Caco-2 (cell line): ENCODE data around the gene CLDN2. TPM values are rescaled to one million over a fixed set of nuclear protein-coding genes. Genes with fewer than 3 reads are reported as not detected.

Experiments
- BruUV-seq: library from RNA; stranded (reverse); fragments of 400-500 nt; replicated peaks from 2 replicates; lab custom pipeline; 2021; lab: Mats Ljungman, UMichigan
- CTCF ChIA-PET: fragments of 300-600 bp; sonication (Branson Sonifier 250); formaldehyde crosslinking; loops from one replicate; lab custom pipeline; 2022; ENCODE audit warnings: antibody characterized with exemption; lab: Charles Lee
- POLR2A ChIA-PET: fragments of 300-600 bp; sonication (Branson Sonifier 250); formaldehyde crosslinking; loops from one replicate; lab custom pipeline; 2022; ENCODE audit warnings: antibody characterized with exemption; lab: Charles Lee
- DNase-seq, 2 experiments: peaks; one replicate each; pipeline versions ENCODE4 v3.0.0 to v3.0.0-alpha.2; 2020 to 2022
- H3K27me3 ChIP-seq: replicated peaks from 2 replicates; pipeline ENCODE4 v1.6.0; 2011; ENCODE audit warnings: low read length; ENCODE audit not compliant: control insufficient read depth, insufficient read depth
- H3K36me3 ChIP-seq: 2 replicates; pipeline ENCODE4 v1.5.1; 2011; ENCODE audit warnings: low read length; ENCODE audit not compliant: control insufficient read depth, insufficient read depth
- H3K4me1 ChIP-seq: fragments of 250-450 bp; sonication (Bioruptor Pico); 2 replicates; pipeline ENCODE4 v1.5.1; 2020; ENCODE audit warnings: mild to moderate bottlenecking
- H3K4me3 ChIP-seq: 2 replicates; pipeline ENCODE4 v1.5.1; 2011; ENCODE audit warnings: low read depth, mild to moderate bottlenecking, control low read depth, low read length
- H3K9me3 ChIP-seq: fragments of 250-450 bp; sonication (Bioruptor Pico); 2 replicates; pipeline ENCODE4 v1.5.1; 2020; ENCODE audit warnings: mild to moderate bottlenecking, moderate library complexity
- H3K27ac Mint-ChIP-seq: one replicate; pipeline ENCODE4 v1.8.0; 2022; ENCODE audit warnings: mixed read lengths; ENCODE audit not compliant: unreplicated experiment
- H3K27me3 Mint-ChIP-seq: one replicate; pipeline ENCODE4 v1.8.0; 2022; ENCODE audit warnings: mixed read lengths; ENCODE audit not compliant: insufficient read depth, unreplicated experiment
- H3K36me3 Mint-ChIP-seq: one replicate; pipeline ENCODE4 v1.8.0; 2022; ENCODE audit warnings: mild to moderate bottlenecking, mixed read lengths; ENCODE audit not compliant: insufficient read depth, unreplicated experiment
- H3K4me1 Mint-ChIP-seq: one replicate; pipeline ENCODE4 v1.8.0; 2022; ENCODE audit warnings: low read depth, mixed read lengths; ENCODE audit not compliant: unreplicated experiment
- H3K4me3 Mint-ChIP-seq: one replicate; pipeline ENCODE4 v1.8.0; 2022; ENCODE audit warnings: mild to moderate bottlenecking, moderate library complexity, mixed read lengths; ENCODE audit not compliant: unreplicated experiment
- H3K9me3 Mint-ChIP-seq: one replicate; pipeline ENCODE4 v1.8.0; 2022; ENCODE audit warnings: mixed read lengths; ENCODE audit not compliant: unreplicated experiment
- intact Hi-C: fragments of 100-400 bp; cut with micrococcal nuclease; formaldehyde crosslinking; loops from one replicate; pipeline ENCODE4 v1.10.0; 2022; ENCODE audit not compliant: unreplicated experiment
- total RNA-seq: library from RNA; stranded (reverse); gene quantifications from 2 replicates; pipeline ENCODE4 v1.2.3, GENCODE V29; 2022
- TF ChIP-seq, protein P1 (sequence below), 2 experiments: fragments of 200-600 bp in 1 of 2; IDR thresholded peaks; 1 replicate in 1 of 2; 2 replicates in 1 of 2; pipeline versions ENCODE4 v1.5.1 to v1.8.0; 2011 to 2022; ENCODE audit warnings: antibody characterized with exemption in 1 of 2, control low read depth in 1 of 2, inconsistent platforms in 1 of 2, low read depth in 1 of 2, low read length in 1 of 2, mild to moderate bottlenecking in 1 of 2, moderate library complexity in 1 of 2; ENCODE audit not compliant: insufficient read depth in 1 of 2, severe bottlenecking in 1 of 2, unreplicated experiment in 1 of 2

CLDN2 gene
- total RNA-seq, 1 experiment from 2014 or later, result 2.9 TPM

DNA sequence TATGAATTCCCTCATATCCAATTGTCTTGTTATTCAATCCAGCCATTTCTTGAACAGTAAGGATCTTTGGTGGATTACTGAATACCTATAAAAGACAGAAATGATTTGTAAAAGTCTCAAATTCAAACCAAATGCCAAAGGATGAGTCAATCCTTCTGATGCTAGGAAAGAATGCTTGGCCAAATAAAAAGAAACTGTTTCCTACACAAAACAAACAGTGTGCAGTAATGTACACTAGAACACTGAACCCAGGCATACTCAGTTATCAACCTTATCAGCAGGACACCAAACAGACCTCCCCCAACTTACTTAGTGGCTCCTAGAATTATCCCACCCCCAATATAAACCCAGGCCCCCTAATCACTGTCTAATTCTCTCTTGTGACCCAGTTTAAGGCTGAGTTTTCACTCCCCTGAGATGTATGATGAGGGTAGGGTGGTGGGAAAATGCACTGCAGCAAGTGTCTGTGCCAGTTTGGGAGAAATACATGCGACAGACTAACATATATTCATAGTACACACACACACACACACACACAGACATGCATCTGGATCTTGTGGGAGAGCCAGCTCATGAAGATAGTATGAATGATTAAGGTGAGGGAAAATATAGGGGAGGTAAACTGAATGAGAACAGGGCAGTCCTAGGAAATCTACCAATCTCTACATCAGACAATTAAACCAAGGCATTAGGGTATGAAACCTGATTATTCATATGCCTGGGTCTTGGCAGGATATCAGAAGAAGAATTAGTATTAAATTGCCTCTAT is 35.0 kb downstream of the CLDN2 start:
- no peaks in the 10 kb centered on the region for H3K27me3 Mint-ChIP-seq
- peaks cover 52% of the 10 kb centered on the region for H3K36me3 Mint-ChIP-seq
- H3K4me1 Mint-ChIP-seq, result peaks cover 11% of the 10 kb centered on the region
- H3K4me3 ChIP-seq, result no peak overlapping the region
- no peaks in the 10 kb centered on the region for H3K27me3 ChIP-seq
- TF ChIP-seq, protein P1, sequence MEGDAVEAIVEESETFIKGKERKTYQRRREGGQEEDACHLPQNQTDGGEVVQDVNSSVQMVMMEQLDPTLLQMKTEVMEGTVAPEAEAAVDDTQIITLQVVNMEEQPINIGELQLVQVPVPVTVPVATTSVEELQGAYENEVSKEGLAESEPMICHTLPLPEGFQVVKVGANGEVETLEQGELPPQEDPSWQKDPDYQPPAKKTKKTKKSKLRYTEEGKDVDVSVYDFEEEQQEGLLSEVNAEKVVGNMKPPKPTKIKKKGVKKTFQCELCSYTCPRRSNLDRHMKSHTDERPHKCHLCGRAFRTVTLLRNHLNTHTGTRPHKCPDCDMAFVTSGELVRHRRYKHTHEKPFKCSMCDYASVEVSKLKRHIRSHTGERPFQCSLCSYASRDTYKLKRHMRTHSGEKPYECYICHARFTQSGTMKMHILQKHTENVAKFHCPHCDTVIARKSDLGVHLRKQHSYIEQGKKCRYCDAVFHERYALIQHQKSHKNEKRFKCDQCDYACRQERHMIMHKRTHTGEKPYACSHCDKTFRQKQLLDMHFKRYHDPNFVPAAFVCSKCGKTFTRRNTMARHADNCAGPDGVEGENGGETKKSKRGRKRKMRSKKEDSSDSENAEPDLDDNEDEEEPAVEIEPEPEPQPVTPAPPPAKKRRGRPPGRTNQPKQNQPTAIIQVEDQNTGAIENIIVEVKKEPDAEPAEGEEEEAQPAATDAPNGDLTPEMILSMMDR (IDR thresholded peaks at IDR 0.05; ENCODE audit: insufficient read depth in 1 of 2, low read depth in 1 of 2, low read length in 1 of 2, severe bottlenecking in 1 of 2, unreplicated experiment in 1 of 2), result no peak
- H3K36me3 ChIP-seq, result no peaks in the 10 kb centered on the region; the same call in none of the 2 replicates
- H3K4me3 Mint-ChIP-seq, result peak overlapping the region; percentile 15
- H3K9me3 ChIP-seq, result no peaks in the 10 kb centered on the region
- POLR2A ChIA-PET, result no interaction called here
- no peaks in the 10 kb centered on the region for H3K9me3 Mint-ChIP-seq
- peak overlapping the region; percentile 48 for H3K27ac Mint-ChIP-seq
- intact Hi-C loops, result loop anchor here (1.0 kb wide), 2 partner anchors 22 to 61 kb away; no protein-coding TSS in a partner anchor
- CTCF ChIA-PET, result no interaction called here
- no TSS peak for BruUV-seq
- peaks cover 37% of the 10 kb centered on the region for H3K4me1 ChIP-seq
- DNase-seq, result peak in 1 of 2 experiments; percentile 26

DNA sequence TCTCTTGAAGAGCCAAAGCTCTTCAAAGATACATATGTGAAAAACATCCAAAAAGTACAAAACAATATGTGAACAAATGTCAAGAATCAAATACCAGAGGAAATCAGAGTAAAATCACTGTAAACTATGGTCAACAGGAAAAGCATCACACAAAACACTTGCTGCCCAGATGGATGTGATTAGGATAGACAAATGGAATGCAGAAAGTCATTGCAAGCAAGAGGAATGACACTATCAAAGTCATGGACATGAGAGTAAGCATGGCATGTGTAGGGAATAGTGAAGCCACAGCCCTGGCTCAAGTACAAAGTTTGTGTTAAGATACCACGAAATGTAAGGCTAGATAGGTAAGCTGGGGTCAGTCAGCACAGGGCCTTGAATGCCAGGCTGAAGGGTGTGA is 37.7 kb downstream of the CLDN2 start:
- peaks cover 28% of the 10 kb centered on the region for H3K4me1 ChIP-seq
- Mint-ChIP-seq H3K4me1 (peaks cover 11% of the 10 kb centered on the region), H3K27me3 (no peaks in the 10 kb centered on the region), H3K4me3 (no peak overlapping the region), H3K27ac (no peak overlapping the region), H3K36me3 (peaks cover 47% of the 10 kb centered on the region), H3K9me3 (no peaks in the 10 kb centered on the region)
- no peak overlapping the region for H3K4me3 ChIP-seq
- ChIA-PET CTCF (no interaction called here), POLR2A (no interaction called here)
- no peaks in the 10 kb centered on the region for H3K27me3 ChIP-seq
- TF ChIP-seq, protein P1 (IDR thresholded peaks at IDR 0.05; ENCODE audit: insufficient read depth in 1 of 2, low read depth in 1 of 2, low read length in 1 of 2, severe bottlenecking in 1 of 2, unreplicated experiment in 1 of 2), result no peak
- no peak for DNase-seq
- intact Hi-C loops, result no loop called here
- no peaks in the 10 kb centered on the region for H3K9me3 ChIP-seq
- BruUV-seq, result no TSS peak
- no peaks in the 10 kb centered on the region; the same call in none of the 2 replicates for H3K36me3 ChIP-seq

DNA sequence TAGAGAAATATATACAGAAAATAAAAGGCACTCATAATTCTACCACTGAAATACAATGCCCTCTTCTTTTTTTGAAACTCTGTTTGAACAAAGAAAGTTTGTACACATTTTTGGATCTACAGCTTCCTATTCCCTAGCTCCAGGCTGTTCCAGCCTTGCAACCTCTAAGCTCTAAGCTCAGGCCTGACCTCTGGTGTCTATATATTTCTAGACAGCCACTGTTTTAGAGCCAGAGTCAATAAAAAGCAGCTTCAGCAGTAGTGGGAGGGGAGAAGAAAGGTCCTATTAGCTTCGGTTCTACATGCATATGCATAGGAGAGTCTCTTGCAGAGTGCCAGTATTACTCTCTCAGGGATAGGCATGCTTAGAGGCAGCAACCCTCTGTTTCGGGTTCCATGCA is 39.7 kb downstream of the CLDN2 start:
- no peak overlapping the region for H3K4me3 ChIP-seq
- no TSS peak for BruUV-seq
- ChIA-PET CTCF (interaction anchor here (0.6 to 2.2 kb wide), 11 partner anchors 27 to 267 kb away, joined by 3 to 58 read pairs (median 5); partner anchors contain the start of gene RIPPLY1), POLR2A (no interaction called here)
- Mint-ChIP-seq H3K27ac (no peak overlapping the region), H3K4me3 (no peak overlapping the region), H3K27me3 (no peaks in the 10 kb centered on the region), H3K9me3 (no peaks in the 10 kb centered on the region), H3K4me1 (peaks cover 11% of the 10 kb centered on the region), H3K36me3 (peaks cover 48% of the 10 kb centered on the region)
- H3K36me3 ChIP-seq, result no peaks in the 10 kb centered on the region
- peaks cover 11% of the 10 kb centered on the region for H3K4me1 ChIP-seq
- TF ChIP-seq, protein P1 (IDR thresholded peaks at IDR 0.05; ENCODE audit: insufficient read depth in 1 of 2, low read depth in 1 of 2, low read length in 1 of 2, severe bottlenecking in 1 of 2, unreplicated experiment in 1 of 2), result peak; percentile 23 to 24
- no peaks in the 10 kb centered on the region for H3K9me3 ChIP-seq
- DNase-seq, result peak; percentile 38 to 49
- intact Hi-C loops, result loop anchor here (1.0 kb wide), 1 partner anchor 66 kb away; no protein-coding TSS in a partner anchor
- no peaks in the 10 kb centered on the region for H3K27me3 ChIP-seq
